ENCODE results near the gene PSMD8.
"Not testable (repeated sequence)": the region's sequence is repeated elsewhere in the genome, so short reads cannot be mapped to it uniquely, and the experiment has no call there.

PSMD8 gene

GRCh38 chr19:38361633-38362075 lies 12.7 kb upstream of the PSMD8 start:
- TF ChIP-seq CTCF (IDR thresholded peaks at IDR 0.05; ENCODE audit: borderline replicate concordance, insufficient read depth, low read depth, low read length): peak; percentile 39; the same call in 1 of the 2 replicates
- H3K4me3 ChIP-seq (ENCODE audit: low read depth, low read length): peak overlapping the region; percentile 46

GRCh38 chr19:38362076-38362945 lies 12.1 kb upstream of the PSMD8 start:
- TF ChIP-seq CTCF (IDR thresholded peaks at IDR 0.05; ENCODE audit: borderline replicate concordance, insufficient read depth, low read depth, low read length): no peak
- H3K4me3 ChIP-seq (ENCODE audit: low read depth, low read length): peak overlapping the region; percentile 46

GRCh38 chr19:38362946-38363688 lies 11.3 kb upstream of the PSMD8 start:
- H3K4me3 ChIP-seq (ENCODE audit: low read depth, low read length): not testable (repeated sequence)

GRCh38 chr19:38367041-38367440 lies 7.3 kb upstream of the PSMD8 start:
- H3K4me3 ChIP-seq (ENCODE audit: low read depth, low read length): no peak overlapping the region
- TF ChIP-seq CTCF (IDR thresholded peaks at IDR 0.05; ENCODE audit: borderline replicate concordance, insufficient read depth, low read depth, low read length): no peak

- no peak for TF ChIP-seq CTCF (IDR thresholded peaks at IDR 0.05; ENCODE audit: borderline replicate concordance, insufficient read depth, low read depth, low read length)
- no peak overlapping the region for H3K4me3 ChIP-seq (ENCODE audit: low read depth, low read length)
These were observed 4.8 kb upstream of the PSMD8 start for GRCh38 chr19:38369584-38369983.

GRCh38 chr19:38370299-38370698 lies 4.1 kb upstream of the PSMD8 start:
- H3K4me3 ChIP-seq (ENCODE audit: low read depth, low read length): no peak overlapping the region
- no peak for TF ChIP-seq CTCF (IDR thresholded peaks at IDR 0.05; ENCODE audit: borderline replicate concordance, insufficient read depth, low read depth, low read length)

- TF ChIP-seq CTCF (IDR thresholded peaks at IDR 0.05; ENCODE audit: borderline replicate concordance, insufficient read depth, low read depth, low read length): no peak
- no peak overlapping the region for H3K4me3 ChIP-seq (ENCODE audit: low read depth, low read length)
These were observed 3.3 kb upstream of the PSMD8 start for GRCh38 chr19:38371081-38371480.

All from GM12875 (cell line).